Measurements from ENCODE around the gene CGB8.
A peak's percentile ranks its signal among the peaks of the same experiment; 100 is the strongest.
"Not testable (repeated sequence)": the region's sequence is repeated elsewhere in the genome, so short reads cannot be mapped to it uniquely, and the experiment has no call there.

The CGB8 gene
- 0 to 0.33 (median 0) reads per million in 17 experiments for total RNA-seq

- DNase-seq, result not testable (repeated sequence)
Measured at GRCh38 chr19:49049011-49049410, at the start of gene CGB8. TSS of gene CGB8 (minus strand) at chr19:49049111. CDS start at chr19:49048739, 372 bp downstream.

GRCh38 chr19:49097453-49098288 lies 48.8 kb upstream of the CGB8 start:
- DNase-seq, result peak; percentile 74 to 82 (median 78)

- DNase-seq, result no peak
Measured at GRCh38 chr19:49094505-49095482, 45.9 kb upstream of the CGB8 start.

- no peak for DNase-seq
Measured at GRCh38 chr19:49092686-49093085, 43.8 kb upstream of the CGB8 start.

- no peak for DNase-seq
Measured at GRCh38 chr19:49091391-49092038, 42.6 kb upstream of the CGB8 start.

GRCh38 chr19:49086296-49086695 lies 37.4 kb upstream of the CGB8 start:
- no peak for DNase-seq

GRCh38 chr19:49085868-49086232 lies 36.9 kb upstream of the CGB8 start:
- DNase-seq, result no peak

GRCh38 chr19:49085020-49085867 lies 36.3 kb upstream of the CGB8 start, which contains the start of gene SNRNP70:
TSS of gene SNRNP70 (plus strand) at chr19:49085451. CDS start at chr19:49086415, 964 bp downstream.
- peak; percentile 99 to 100 (median 100) for DNase-seq

GRCh38 chr19:49084206-49085019 lies 35.5 kb upstream of the CGB8 start:
- no peak for DNase-seq

GRCh38 chr19:49081273-49081672 lies 32.4 kb upstream of the CGB8 start:
- DNase-seq, result no peak

- no peak for DNase-seq
Measured at GRCh38 chr19:49080392-49080791, 31.5 kb upstream of the CGB8 start.

GRCh38 chr19:49074869-49075268 lies 26.0 kb upstream of the CGB8 start:
- DNase-seq, result peak; percentile 39 to 63 (median 50)

- peak; percentile 34 to 58 (median 47) for DNase-seq
Measured at GRCh38 chr19:49073514-49074378, 24.8 kb upstream of the CGB8 start.

- DNase-seq, result peak in 2 of 4 experiments; percentile 27 to 42
Measured at GRCh38 chr19:49071860-49072547, 23.1 kb upstream of the CGB8 start.

GRCh38 chr19:49070416-49070815 lies 21.5 kb upstream of the CGB8 start:
- no peak for DNase-seq

- DNase-seq, result no peak
Measured at GRCh38 chr19:49069026-49069425, 20.1 kb upstream of the CGB8 start.

GRCh38 chr19:49067554-49067953 lies 18.6 kb upstream of the CGB8 start:
- no peak for DNase-seq

- no peak for DNase-seq
Measured at GRCh38 chr19:49065905-49066512, 17.1 kb upstream of the CGB8 start.
